GM12891 (cell line): ENCODE measurements around the gene IGFBP1.

Experiments
- POLR2A ChIP-seq: IDR thresholded peaks from 2 replicates; pipeline ENCODE4 v1.6.1; 2011; ENCODE audit warnings: low read depth, low read length, control low read depth
- POLR2AphosphoS5 ChIP-seq: IDR thresholded peaks from 2 replicates; pipeline ENCODE4 v1.6.1; 2011; ENCODE audit warnings: low read depth, low read length, control low read depth

DNA sequence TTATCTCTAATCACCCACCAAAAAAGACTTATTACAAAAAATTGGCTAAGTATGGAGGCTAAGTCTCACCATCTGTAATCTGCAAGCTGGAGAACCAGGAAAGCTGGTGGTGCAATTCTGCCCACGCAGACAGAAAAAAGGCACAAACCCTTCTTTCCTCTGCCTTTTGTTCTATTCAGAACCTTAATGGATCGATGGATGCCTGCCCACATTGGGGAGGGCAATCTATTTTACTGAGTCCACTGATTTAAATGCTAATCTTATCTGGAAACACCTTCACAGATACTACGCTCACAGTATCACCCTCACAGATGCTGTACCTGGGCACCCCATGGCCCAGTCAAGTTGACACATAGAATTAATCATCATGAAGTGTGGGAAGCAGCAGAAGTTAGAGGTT lies 22.6 kb downstream of the IGFBP1 start:
- TF ChIP-seq POLR2A (no peak), POLR2AphosphoS5 (no peak)
